Type B pancreatic cell (in vitro differentiated cells): ENCODE data around the gene MKNK1. TPM values are rescaled to one million over a fixed set of nuclear protein-coding genes. Genes with fewer than 3 reads are reported as not detected.

ENCODE experiments used
- DNase-seq: peaks from one replicate; pipeline ENCODE4 v3.0.0; 2021; ENCODE audit warnings: mixed read lengths; ENCODE audit not compliant: unreplicated experiment; ENCODE audit errors: extremely low spot score
- H3K27ac Mint-ChIP-seq: 2 replicates; pipeline ENCODE4 v1.8.0; 2021; ENCODE audit warnings: mild to moderate bottlenecking, mixed read lengths
- H3K27me3 Mint-ChIP-seq: 2 replicates; pipeline ENCODE4 v1.8.0; 2021; ENCODE audit warnings: mixed read lengths
- H3K36me3 Mint-ChIP-seq: 2 replicates; pipeline ENCODE4 v1.8.0; 2021; ENCODE audit warnings: mixed read lengths
- H3K4me1 Mint-ChIP-seq: one replicate; pipeline ENCODE4 v1.8.0; 2021; ENCODE audit warnings: mixed read lengths; ENCODE audit not compliant: unreplicated experiment
- H3K4me3 Mint-ChIP-seq: 2 replicates; pipeline ENCODE4 v1.8.0; 2021; ENCODE audit warnings: mild to moderate bottlenecking, mixed read lengths
- H3K9me3 Mint-ChIP-seq: 2 replicates; pipeline ENCODE4 v1.8.0; 2021; ENCODE audit warnings: mixed read lengths
- total RNA-seq: library from RNA; stranded (reverse); gene quantifications from 2 replicates; pipeline ENCODE4 v1.2.1, GENCODE V29; 2021; ENCODE audit warnings: low replicate concordance
- TF ChIP-seq, protein P1 (sequence below): fragments of 200-600 bp; sonication (generic); conservative IDR thresholded peaks from 2 replicates; pipeline ENCODE4 v1.5.0; 2021; ENCODE audit warnings: antibody characterized with exemption, mild to moderate bottlenecking

The MKNK1 gene
- total RNA-seq, 1 donor from 2014 or later, result 29.4 TPM

DNA sequence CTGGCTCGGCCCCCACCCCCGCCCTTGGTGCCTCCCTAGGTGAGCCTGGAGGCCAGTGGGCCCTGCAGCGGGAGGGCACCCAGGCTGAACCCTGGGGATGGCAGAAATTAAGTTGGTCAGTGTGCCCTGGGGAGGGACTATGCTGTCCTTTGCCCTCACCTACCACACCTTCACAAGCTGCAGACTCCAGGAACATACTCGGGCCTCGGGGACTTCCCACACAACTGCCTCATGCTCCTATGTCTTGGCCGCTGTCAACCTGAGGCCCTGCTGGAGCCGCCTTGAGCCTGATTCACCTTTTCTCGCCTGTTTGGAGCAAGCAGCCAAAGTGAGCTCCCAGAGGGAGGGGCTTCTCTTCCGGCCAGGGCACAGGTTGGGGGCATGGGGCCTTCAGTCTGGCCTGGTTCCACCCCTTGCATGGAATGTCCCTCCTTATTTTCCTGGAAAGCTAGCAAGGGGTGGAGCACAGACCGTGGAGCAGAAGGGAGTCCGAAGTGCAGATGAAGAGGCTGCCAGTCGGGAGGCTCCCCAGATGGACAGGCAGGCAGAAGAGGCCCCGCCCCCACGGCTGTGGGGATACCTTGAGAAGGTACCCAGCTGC lies 77.3 kb downstream of the MKNK1 start:
- H3K36me3 Mint-ChIP-seq, result no peaks in the 10 kb centered on the region
- H3K27ac Mint-ChIP-seq, result no peak overlapping the region
- peaks cover 31% of the 10 kb centered on the region for H3K4me1 Mint-ChIP-seq
- no peak for DNase-seq
- no peaks in the 10 kb centered on the region for H3K9me3 Mint-ChIP-seq
- peaks cover 92% of the 10 kb centered on the region for H3K27me3 Mint-ChIP-seq
- no peak overlapping the region for H3K4me3 Mint-ChIP-seq
- TF ChIP-seq, protein P1, sequence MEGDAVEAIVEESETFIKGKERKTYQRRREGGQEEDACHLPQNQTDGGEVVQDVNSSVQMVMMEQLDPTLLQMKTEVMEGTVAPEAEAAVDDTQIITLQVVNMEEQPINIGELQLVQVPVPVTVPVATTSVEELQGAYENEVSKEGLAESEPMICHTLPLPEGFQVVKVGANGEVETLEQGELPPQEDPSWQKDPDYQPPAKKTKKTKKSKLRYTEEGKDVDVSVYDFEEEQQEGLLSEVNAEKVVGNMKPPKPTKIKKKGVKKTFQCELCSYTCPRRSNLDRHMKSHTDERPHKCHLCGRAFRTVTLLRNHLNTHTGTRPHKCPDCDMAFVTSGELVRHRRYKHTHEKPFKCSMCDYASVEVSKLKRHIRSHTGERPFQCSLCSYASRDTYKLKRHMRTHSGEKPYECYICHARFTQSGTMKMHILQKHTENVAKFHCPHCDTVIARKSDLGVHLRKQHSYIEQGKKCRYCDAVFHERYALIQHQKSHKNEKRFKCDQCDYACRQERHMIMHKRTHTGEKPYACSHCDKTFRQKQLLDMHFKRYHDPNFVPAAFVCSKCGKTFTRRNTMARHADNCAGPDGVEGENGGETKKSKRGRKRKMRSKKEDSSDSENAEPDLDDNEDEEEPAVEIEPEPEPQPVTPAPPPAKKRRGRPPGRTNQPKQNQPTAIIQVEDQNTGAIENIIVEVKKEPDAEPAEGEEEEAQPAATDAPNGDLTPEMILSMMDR, result no peak

DNA sequence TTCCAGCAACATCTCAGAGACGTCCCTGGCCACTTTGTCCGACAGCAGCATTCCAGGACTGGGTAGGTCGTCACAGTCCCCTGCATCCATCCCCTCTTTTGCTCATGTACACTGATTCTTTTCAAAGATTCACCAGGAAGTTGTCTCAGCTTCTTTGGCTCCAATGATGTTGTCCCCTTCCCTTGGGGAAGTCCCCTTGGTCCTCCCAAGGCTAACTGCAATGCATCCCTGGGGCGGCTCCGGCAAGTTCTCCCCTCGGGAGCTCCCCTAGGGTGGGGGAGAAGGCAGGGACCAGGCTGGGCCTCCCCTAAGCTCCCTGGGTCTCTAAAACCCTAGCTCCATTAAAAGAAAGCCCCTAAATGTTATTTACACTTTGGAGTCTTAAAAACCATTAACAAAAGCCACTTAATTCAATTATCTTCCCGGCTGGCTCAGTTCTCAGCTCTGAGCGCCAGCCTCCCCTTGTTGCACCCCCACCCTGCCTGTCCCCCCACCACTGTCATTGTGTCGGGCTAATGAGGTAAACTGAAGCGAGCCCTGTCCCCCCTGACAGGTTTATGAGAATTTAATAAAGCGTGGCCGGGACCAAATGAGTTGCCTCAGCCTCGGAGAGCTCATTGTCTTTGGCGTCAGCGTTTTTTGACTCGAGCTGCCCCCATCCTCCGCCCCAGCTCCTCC lies 77.9 kb downstream of the MKNK1 start:
- Mint-ChIP-seq H3K27me3 (peaks cover 91% of the 10 kb centered on the region), H3K36me3 (no peaks in the 10 kb centered on the region), H3K27ac (no peak overlapping the region), H3K9me3 (no peaks in the 10 kb centered on the region), H3K4me3 (no peak overlapping the region), H3K4me1 (peaks cover 31% of the 10 kb centered on the region)
- TF ChIP-seq, protein P1, result no peak
- DNase-seq, result no peak

DNA sequence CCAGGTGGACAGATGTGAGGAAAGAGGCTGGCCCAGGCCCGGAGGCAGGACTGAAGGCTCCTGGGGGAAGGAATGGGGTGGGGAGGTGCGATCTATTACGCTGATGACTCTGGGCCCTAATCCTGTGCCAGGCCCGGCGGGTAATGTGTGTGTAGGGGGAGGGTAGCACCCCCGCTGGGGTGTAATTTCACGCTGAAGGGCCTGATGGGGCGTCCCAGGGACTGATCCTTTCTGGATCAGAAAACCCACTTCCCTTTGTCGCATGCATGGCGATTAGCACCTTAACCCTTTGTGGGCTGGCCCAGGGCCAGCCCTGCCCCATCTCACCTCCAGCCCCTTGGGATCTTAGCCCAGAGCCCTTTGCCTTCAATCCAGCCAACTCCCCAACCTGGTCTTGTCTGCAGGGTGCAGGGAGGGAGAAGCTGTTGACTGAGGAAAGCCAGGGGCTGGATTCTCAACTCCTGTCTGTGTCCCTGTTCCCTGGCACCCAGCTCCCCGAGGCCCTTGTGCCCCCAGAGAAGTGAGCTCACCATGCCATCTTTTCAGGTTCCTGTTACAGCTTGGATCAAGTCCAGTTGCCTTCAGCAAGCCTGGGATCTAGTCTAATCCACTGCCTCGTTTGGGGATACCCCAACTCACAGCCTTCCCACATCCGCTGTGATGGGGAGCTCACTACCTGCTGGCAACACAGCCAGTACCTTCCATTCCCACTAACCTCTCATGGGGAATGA lies 78.7 kb downstream of the MKNK1 start:
- no peaks in the 10 kb centered on the region for H3K9me3 Mint-ChIP-seq
- TF ChIP-seq, protein P1, result no peak
- no peaks in the 10 kb centered on the region for H3K36me3 Mint-ChIP-seq
- no peak overlapping the region for H3K27ac Mint-ChIP-seq
- peaks cover 34% of the 10 kb centered on the region for H3K4me1 Mint-ChIP-seq
- no peak overlapping the region for H3K4me3 Mint-ChIP-seq
- DNase-seq, result no peak
- peaks cover 88% of the 10 kb centered on the region for H3K27me3 Mint-ChIP-seq

DNA sequence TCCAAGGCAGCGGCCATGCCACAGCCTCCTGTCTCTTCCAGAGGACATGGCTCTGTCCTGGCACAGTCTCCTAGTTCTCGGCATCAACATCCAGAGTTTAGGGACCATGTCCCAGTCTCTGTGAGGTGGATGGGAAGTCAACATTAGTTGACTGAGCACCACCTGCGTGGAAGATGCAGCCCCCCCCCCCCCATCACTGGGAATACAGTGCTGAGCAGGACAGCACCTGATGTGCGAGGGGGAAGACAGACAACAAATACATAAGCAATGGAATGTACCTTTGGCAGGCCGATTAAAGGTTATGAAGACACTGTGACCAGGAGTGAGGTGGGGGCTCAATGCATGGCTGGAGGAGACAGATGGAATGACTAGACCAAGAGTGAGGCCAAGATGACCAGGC lies 79.2 kb downstream of the MKNK1 start:
- DNase-seq, result no peak
- peaks cover 88% of the 10 kb centered on the region for H3K27me3 Mint-ChIP-seq
- no peaks in the 10 kb centered on the region for H3K36me3 Mint-ChIP-seq
- no peak overlapping the region for H3K27ac Mint-ChIP-seq
- TF ChIP-seq, protein P1, result no peak
- H3K4me1 Mint-ChIP-seq, result peaks cover 36% of the 10 kb centered on the region
- no peak overlapping the region for H3K4me3 Mint-ChIP-seq
- no peaks in the 10 kb centered on the region for H3K9me3 Mint-ChIP-seq

- Mint-ChIP-seq H3K4me1 (peaks cover 30% of the 10 kb centered on the region), H3K9me3 (no peaks in the 10 kb centered on the region), H3K36me3 (no peaks in the 10 kb centered on the region), H3K27me3 (peaks cover 82% of the 10 kb centered on the region), H3K4me3 (no peak overlapping the region), H3K27ac (no peak overlapping the region)
- TF ChIP-seq, protein P1, result no peak
- DNase-seq, result no peak
These were observed 80.3 kb downstream of the MKNK1 start for GRCh38 chr1:46523496-46524353.
